NCI-H1417 treated with DMSO at 0.1 percent for 48 hours (cell line): Measurements from ENCODE around the gene ADARB2.

Experiments
- DNase-seq: peaks from one replicate; lab custom pipeline; 2025; lab: John Stamatoyannopoulos, UW

The ADARB2 gene

DNA sequence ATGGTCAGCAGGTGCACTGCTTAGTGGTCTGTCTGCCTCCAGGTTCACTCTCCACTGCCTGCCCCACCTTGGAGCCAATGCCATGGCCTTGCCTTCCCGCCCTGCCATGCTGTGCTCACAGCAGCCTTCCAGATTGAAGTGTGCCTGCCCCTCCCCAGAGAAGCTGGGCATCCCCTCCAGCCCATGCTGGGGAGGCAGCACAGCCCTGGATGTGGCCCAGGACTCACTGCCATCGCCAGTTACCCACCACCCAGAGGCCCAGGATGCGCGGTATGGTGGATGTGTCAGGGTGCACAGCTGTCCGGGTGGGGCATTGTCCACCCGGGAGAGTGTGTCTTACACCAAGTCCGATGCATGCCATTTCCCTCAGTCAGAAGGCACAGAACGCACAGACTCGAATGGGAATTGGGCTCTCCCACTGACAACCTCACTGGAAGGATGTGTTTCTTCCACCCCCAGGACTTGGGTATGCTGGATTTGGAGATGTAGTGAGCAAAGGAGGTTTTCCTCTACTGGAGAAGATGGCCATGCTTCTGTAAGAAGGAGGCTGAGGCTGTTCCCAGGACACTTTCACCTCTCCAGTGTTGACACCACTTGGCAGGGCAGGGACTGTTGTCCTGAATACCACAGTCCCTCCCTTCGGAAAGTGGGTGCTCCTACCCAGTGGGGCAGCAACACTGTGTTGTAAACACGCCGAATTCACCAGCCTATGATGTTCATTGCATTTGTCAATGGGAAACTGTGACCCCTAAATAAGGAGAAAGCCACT lies 122.0 kb downstream of the ADARB2 start:
- no peak for DNase-seq

DNA sequence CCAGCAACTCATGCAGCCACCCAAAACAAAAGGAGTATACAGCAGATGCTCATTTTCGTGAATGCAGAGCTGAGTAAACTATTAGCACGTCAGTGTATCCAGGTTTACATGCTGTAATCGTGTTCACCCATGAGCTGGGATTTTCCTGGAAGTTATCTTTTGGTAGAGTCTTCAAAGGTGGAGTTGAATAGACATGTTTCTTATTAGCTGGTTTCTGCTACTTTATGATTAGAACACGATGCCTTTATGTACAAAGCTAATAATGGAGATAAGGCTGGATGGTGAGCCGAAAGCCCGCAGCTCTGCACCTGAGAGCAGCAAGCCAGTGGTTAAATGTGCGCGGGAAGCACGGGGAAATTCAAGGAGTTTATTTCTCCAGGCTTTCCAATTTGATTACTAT lies 123.8 kb downstream of the ADARB2 start:
- no peak for DNase-seq

DNA sequence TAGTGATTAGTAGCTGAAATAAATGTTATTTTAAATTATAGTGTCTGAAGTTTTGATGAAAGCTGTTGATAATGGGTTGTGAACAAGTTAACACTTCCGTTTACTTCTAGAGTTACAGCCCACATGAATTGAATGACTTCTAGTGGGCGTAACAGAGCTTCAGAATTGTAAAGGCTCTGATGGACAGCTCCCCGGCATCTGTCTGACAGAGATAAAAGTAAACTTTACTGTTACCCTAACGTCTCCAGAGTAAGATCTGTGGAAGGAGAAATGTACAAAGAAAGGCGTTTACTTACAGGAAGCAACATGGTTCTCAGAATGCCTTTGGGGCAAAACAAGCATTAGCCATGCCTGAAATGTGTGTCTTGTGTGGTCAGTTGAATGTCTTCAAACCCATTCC lies 124.4 kb downstream of the ADARB2 start:
- DNase-seq = no peak

DNA sequence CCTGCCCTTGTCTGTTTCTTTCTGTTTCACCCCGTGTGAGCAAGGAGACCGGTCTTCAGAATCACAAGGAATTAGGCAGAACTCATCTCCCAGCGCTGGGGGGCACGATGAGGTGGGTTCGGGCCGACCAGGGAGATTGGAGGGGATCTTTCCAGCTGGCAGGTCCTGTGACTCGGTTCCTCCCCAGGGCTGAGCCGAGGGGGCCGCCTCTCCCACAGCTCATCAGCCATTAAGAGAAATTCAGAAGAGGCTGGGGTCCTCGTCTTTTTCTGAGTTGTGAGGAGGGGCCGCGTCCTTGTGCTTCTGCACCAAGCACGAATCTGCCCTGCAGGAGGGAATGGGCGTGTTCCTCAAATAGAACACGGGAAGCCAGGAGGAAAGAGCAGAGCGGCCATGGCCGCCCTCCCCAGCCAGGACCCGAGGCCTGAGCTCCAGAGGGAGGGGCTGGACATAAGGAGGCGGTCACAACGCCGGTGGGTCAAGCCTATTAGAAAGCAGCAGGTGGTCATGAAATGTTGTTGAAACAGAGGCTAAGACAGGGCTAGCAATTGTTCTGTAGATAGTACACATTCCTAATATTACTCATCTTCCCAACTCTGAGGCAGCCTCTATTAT lies 125.3 kb downstream of the ADARB2 start:
- no peak for DNase-seq

DNA sequence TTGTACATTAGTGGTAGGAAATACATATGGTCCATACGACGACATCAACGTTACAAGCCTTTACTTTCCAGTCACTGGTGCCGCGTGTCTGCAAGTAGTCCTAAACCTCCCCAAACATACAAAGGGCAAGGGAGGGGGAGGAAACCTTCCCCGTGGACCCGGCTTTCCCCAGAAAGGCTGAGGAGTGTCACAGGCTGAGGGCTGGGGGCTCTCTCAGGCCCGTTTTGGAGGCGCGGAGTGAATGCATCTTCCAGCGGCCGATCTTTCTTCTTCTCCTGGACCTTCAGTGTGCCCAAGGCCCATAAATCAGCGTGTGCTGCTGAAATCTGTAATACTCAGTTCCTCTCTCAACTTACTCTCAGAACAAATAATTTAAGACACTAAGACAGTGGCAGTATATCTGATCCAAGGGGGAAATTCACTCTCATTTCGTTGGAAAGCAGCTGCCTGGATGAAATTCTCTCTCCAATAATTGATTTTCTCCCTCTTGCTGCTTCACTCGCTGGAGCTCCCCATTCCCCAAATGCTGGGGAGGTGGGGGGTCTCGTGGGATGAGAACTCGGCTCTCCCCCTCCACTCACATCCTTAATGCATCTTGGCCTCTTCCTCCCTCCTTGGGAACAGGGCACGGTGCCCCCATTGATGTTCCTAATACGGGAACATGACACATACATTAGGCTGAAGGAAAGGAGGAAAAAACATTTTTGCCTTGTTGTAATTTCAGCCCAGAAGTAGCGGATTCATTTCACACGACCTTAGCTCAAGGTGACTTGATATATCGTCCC lies 126.1 kb downstream of the ADARB2 start:
- no peak for DNase-seq

DNA sequence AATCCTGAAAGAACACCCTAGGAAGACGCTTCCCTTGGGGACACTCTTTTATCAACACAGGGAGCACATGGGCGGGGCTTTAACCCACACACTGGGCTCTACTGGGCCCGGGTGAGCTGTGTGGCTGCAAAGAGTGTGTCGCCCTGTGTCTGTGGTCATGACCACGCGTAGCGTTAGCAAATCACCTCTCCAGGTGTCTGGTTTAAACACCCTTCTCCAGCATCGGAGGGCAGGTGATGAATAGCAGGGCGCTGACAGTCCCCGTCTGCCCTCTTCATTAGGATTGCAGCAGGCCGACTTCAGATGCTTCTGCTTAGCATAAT lies 127.7 kb downstream of the ADARB2 start:
- no peak for DNase-seq

DNA sequence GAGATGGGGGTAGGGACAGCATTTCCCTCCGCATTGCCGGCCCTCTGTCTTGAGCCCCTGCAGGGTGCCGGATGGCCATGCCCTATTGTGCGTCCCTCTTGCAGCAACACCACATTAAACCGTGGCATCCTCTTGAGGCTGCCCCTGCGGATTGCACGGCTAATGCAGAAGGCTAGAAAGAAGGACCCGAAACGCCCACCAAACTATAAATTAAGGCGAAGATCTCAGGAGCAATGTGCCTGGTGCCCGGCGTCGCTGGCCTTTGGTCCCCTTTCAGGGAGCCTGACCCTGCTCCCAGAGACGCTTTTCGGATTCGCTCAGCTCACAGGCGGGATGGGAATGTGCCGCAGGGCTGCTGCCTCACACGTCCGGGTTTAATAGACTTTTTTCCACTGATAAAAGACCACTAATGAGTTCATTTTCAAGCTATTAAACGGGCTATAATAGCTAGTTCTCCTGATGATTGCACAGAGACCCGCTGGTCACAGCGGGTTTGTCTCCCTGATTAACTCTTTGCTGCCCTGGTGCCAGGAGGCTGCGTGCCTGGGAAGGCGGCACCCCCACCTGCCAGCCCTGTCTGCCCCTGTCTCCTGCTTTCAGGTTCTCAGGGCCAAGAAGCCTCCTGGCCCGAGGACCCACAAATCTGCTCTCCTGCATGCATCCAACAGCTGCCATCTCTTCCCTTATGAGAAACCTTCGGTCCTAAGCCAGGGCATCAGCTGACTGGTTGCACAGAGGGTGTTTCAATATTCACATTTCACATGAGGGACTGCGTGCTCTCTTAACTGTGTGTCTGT lies 128.3 kb downstream of the ADARB2 start:
- no peak for DNase-seq

DNA sequence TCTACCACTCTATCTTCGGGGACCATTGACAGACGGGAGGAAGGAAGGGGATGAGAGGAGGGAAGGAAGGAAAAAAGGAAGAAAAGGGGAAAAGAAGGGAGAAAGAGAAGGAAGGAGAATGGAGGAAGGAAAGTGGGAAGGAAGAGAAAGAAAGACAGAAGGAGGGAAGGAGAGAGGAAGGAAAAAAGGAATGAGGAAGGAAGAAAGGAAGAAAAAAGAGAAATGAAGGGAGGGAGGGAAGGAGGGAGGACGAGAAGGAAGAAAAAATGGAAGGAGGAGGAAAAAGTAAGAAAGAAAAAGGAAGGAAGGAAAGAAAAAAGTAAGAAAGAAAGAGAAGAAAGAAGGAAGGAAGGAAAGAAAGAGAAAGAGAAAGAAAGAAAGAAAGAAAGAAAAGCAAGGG lies 128.9 kb downstream of the ADARB2 start:
- DNase-seq = no peak

DNA sequence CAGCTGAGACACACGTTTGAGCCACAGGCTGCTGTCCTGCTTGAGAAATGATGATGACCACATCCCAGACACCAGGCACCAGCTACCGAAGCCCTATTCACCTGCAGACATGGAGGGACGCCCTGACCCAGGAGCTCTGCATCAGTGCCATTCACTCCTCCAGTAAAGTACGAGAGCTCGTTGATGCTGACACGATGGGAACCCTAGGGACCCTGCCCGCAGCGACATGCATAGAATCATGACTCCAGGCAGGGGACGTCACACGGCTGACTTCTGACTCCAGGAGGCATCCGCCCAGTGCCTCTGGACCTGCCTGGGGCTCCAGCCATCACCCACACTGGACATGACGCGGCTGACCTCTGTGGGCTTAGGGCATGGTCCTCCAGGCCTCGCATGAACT lies 129.9 kb downstream of the ADARB2 start:
- DNase-seq = no peak

DNA sequence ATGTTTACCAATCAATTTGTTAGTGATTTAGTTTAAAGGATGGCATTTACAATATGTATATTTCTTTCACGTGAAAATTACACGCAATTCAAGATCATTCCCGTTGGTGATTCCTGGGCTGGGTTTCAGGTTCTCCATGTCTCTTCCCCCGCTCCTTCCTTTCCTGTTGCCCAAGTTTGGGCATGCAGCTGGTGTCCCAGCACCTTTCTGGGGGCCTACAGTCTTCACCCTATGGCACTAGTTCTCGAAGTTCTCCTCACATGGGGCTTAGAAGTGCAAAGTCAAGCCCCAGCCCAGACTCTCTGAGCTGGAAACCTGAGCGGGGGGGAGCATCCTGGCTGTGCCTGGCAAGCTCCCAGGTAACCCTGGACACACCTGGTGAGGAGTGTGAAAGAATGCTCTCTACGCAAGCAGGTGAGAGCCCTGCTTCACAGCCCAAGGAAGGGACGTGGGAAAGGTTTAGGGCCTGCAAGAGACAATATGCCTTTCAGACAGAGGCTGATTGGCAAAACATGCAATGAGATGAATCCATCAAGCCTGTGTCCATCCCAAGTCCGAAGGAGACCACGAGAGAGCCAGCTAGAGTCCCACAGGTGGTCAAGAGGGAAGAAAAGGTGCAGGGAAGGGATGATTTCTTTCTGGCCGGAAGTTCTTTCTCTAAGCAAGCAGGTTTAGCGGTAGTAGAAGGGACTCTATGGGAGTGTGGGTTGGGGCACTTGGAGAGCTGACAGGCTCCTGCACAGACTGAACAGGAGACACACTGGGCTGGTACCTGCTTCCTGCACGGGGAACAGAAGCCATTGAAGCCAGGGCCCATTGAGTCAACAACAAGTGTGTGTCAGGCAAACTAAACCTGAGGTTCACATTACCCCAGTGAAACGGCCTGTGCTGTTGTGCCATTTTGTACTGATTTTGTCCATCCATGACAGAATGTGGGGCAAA lies 131.1 kb downstream of the ADARB2 start:
- no peak for DNase-seq

DNA sequence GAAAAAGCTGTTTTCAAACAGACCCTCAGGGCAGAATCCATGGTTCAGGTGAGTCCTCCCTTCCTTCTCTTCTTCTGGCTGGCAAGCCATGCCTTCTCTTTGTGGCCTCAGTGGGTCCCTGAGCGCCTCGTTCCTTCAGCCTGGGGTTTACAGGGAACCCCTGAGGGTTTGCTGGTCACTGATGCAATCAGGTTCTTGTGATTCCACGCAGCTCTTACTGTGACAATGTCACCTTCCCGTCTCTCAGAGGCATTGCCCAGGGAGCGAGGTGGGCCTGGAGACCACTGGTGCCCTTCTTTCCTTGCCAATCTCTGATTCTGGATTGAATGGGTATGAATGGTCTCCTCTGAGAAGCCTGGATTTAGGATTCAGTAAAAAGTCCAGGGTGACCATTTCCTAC lies 132.2 kb downstream of the ADARB2 start:
- DNase-seq = no peak

DNA sequence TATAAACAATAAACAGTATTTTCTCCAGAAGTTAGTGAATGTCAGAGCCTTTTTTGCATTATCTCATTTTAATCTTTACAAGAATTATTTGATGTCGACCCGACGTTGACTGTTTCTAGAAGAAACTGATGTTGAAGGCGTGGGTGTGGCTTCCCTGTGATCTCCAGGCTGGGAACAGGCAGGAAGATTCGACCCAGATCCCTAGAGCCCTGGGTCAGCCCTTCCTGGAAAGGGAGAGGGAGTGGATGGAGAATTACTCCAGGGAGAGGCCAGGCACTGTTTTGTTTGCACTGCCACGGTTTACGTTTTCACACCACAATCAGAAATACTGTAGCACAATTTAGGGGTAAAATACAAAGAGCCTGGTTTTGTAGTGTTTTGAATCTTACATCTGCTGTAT lies 133.1 kb downstream of the ADARB2 start:
- no peak for DNase-seq

DNA sequence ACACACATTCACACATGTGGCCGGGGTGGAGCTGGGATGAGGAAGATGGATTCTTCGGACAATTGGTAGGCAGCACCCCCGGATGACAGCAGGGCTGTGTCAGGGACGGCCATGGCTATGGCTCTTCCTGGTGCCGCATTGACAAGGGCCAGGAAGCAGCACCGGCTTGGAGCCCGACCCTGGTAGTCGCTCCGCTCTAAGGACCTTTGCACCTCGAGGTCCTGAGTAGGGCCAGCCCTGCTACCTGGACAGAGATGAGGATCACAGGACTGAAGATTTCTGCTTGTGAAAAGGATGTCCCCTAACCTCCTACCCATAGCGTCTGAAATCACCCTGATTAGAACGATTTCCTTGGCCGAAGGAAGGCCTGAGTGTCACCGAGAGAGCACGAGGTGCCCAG lies 134.1 kb downstream of the ADARB2 start:
- no peak for DNase-seq

DNA sequence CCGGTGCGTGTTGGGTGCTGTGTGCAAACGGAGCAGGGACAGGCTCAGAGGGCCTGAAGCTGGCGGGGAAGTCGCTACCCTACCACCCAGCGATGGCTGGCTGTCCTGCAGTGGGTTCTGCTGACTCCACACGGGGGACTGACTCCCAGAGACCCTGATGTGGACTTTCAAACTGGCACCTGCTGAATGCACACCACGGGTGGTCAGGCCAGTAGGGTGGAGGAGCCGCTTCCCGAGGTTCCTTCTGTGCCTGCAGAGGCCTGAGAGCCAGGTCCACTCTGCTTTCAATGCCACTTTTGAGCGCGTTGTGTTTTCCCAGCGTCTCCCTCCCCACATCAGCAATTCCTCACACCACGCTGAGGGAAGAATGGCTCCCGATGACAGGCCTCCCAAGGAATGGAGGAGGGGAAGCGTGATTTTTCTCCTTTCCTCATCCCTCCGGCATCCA lies 135.3 kb downstream of the ADARB2 start:
- no peak for DNase-seq

DNA sequence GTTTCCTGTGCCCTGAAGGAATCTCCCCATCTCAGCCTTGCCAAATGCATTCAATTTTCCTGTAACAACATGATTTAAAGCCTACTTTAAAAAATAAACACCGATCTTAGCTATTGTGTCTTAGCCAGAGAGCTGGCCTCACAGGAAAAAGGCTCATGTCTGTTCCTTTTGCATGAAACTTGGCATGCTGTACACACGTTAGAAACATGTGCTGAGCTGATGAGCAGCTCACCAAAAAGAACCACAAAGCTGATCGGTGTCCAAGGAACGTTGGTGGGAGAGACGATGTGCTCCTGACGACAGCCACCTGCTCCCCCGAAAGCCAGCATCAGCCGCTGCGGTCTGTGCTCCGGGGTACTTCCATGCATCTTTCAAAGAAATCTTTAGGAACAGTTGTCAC lies 135.9 kb downstream of the ADARB2 start:
- DNase-seq = no peak

DNA sequence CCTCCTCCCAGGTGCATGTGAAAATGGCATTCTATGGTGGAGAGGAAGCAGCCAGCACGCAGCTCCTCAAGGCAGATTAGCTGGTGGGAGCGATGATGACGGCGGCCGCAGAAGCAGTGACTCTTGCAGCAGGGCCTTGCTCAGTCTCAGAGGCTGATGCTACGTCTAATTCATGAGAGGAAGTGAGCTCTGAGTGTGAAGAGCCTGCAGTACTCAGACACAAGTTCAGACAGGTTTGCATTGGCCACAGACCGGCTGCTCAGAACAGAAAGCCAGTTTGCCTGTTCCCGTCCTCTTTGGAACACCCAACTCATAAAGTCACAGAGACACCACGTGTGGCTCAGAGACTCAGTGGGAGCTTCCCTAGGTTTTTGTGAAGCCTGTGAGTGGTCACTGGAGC lies 136.5 kb downstream of the ADARB2 start:
- no peak for DNase-seq

DNA sequence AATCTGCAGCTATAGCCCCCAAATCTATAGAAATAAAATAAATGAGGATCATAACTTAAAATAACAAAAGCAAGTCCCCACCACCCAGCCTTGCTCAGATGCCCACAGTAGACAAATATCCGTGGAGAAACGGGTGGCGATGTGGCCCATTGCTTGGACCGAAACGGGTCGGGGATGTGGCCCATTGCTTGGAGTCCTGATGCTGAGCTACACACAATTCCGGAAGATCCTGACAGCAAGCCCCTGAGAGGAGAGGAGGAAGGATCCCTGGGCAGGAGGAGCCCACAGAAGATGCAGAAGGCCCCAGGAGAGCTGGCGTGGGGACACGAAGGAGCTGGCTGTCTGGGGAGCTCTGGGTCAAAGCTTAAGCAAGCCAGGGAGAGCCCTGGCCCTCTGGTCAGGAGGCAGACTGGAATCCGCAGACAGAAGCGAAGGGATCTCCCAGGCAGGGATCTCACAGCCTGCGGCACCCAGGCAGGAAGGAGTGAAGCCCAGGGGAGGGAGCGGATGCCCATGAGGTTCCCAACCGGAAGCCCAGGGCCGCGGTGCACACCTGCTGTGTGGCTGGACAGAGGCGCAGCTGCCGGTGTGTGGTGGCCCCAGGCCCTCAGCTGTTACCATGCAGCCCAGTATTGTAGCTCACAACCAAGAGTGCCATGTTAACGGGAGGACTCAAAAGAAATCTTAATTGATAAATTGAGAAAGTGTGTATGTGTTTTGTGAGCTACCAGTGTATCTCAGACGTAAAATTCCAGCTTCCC lies 138.8 kb downstream of the ADARB2 start:
- no peak for DNase-seq

DNA sequence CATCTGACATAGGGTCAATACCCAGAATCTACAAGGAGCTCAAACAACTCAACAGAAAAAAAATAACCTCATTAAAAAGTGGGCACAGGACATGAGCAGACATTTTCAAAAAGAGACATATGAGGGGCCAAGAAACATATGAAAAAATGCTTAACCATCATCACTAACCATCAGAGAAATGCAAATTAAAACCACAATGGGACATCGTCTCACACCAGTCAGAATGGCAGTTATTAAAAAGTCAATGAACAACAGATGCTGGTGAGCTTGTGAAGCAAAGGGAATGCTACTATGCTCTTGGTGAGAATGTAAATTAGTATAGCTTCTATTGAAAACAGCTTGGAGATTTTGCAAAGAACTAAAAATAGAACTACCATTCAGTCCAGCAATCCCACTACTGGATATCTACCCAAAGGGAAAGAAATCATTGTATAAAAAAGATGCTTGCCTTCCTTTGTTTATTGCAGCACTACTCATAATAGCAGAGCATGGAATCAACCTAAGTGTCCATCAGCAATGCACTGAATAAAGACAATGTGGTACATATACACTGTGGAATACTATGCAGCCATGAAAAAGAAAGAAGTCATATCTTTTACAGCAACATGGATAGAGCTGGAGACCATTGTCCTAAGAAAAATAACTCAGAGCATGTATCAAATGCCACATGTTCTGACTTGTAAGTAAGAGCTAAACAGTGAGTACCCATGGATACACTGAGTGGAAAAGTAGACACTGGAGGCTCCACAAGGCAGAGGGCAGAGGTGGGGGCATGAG lies 139.8 kb downstream of the ADARB2 start:
- no peak for DNase-seq

DNA sequence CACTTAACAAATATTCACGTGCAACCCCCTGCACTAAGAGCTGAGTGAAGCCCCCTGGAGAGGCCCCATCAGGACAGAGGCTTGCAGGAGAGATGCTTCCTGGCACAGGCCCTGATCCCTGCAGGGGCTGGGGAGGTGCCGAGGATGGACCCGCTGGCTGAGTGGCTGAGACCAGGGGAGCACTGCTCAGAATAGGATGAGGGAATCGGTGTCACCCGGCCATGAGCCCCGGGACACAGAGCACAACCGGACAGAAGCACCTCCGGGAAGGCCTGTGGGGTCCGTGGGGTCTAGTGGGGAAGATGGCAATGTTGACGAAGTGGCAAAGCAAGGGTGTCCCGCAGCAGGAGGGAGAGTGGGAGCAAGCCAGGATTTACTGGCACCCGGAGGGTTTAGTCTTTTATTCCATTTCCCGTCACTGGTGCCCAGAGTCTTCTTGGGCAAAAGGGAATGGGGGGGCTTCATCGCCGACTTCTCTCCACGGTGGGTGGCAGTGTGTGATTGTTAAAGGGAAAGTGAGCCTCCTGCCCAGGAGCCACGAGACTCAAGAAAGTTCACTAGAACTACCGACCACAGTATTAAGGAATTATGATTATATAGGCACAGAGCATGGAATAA lies 140.7 kb downstream of the ADARB2 start:
- DNase-seq = no peak
